ENCODE results near the gene PCP4L1.

The PCP4L1 gene

GRCh38 chr1:161258439-161259344 is at the start of gene PCP4L1:
Gene PCP4L1 (plus strand): TSS chr1:161258745. CDS start chr1:161258975, 230 bp downstream.
- POLR2A ChIA-PET, result interaction anchor here (0.6 kb wide), 1 partner anchor 10 kb away, joined by 6 read pairs; no protein-coding TSS in a partner anchor
- DNase-seq (ENCODE audit: extremely low spot score), result peak; percentile 70
- TF ChIP-seq CTCF (IDR thresholded peaks at IDR 0.05; ENCODE audit: control extremely low read depth, extremely low read depth, low read depth, missing control alignments), result no peak
- CTCF ChIA-PET, result interaction anchor here (0.7 to 2.5 kb wide), 7 partner anchors 10 to 123 kb away, joined by 3 to 11 read pairs (median 6); no protein-coding TSS in a partner anchor

GRCh38 chr1:161209790-161210409 is 48.6 kb upstream of the PCP4L1 start:
- peak; percentile 74 for DNase-seq (ENCODE audit: extremely low spot score)
- POLR2A ChIA-PET, result no interaction called here
- TF ChIP-seq CTCF (IDR thresholded peaks at IDR 0.05; ENCODE audit: control extremely low read depth, extremely low read depth, low read depth, missing control alignments), result peak; percentile 90
- CTCF ChIA-PET, result interaction anchor here (0.8 to 13.8 kb wide), 17 partner anchors 8 to 173 kb away, joined by 3 to 248 read pairs (median 5); partner anchors contain the start of genes APOA2, CFAP126, NDUFS2 and TOMM40L

- no peak for TF ChIP-seq CTCF (IDR thresholded peaks at IDR 0.05; ENCODE audit: control extremely low read depth, extremely low read depth, low read depth, missing control alignments)
- no peak for DNase-seq (ENCODE audit: extremely low spot score)
- CTCF ChIA-PET, result interaction anchor here (12.0 kb wide), 1 partner anchor 10 kb away, joined by 248 read pairs; the partner anchor contains the start of genes APOA2 and TOMM40L
- POLR2A ChIA-PET, result no interaction called here
These were observed 44.2 kb upstream of the PCP4L1 start for GRCh38 chr1:161214369-161214768.

GRCh38 chr1:161215076-161215475 is 43.5 kb upstream of the PCP4L1 start, which contains the start of gene FCER1G:
Gene FCER1G (plus strand): TSS chr1:161215295. CDS start chr1:161215322, 27 bp downstream.
- TF ChIP-seq CTCF (IDR thresholded peaks at IDR 0.05; ENCODE audit: control extremely low read depth, extremely low read depth, low read depth, missing control alignments), result no peak
- DNase-seq (ENCODE audit: extremely low spot score), result no peak
- ChIA-PET POLR2A (no interaction called here), CTCF (interaction anchor here (0.9 to 12.0 kb wide), 5 partner anchors 10 to 168 kb away, joined by 3 to 248 read pairs (median 10); partner anchors contain the start of genes APOA2, NDUFS2 and TOMM40L)

- POLR2A ChIA-PET, result interaction anchor here (0.6 kb wide), 1 partner anchor 19 kb away, joined by 3 read pairs; no protein-coding TSS in a partner anchor
- CTCF ChIA-PET, result interaction anchor here (1.2 to 12.0 kb wide), 7 partner anchors 8 to 164 kb away, joined by 3 to 248 read pairs (median 10); partner anchors contain the start of genes APOA2, NDUFS2 and TOMM40L
- TF ChIP-seq CTCF (IDR thresholded peaks at IDR 0.05; ENCODE audit: control extremely low read depth, extremely low read depth, low read depth, missing control alignments), result no peak
- peak; percentile 63 for DNase-seq (ENCODE audit: extremely low spot score)
These were observed 41.4 kb upstream of the PCP4L1 start for GRCh38 chr1:161216945-161217712.
